Measurements from ENCODE around the gene C1orf226. TPM values are rescaled to one million over a fixed set of nuclear protein-coding genes. Genes with fewer than 3 reads are reported as not detected.

C1orf226 gene
- total and polyA plus RNA-seq, 2 experiments from 2014 or later, result 2.8 to 6.6 TPM

- Histone ChIP-seq H3K9me3 (ENCODE audit: low read depth) (no peaks in the 10 kb centered on the region), H3K27me3 (no peaks in the 10 kb centered on the region), H3K4me3 (no peak overlapping the region), H2AFZ (no peak overlapping the region), H3K36me3 (replicated peaks; ENCODE audit: insufficient read depth, low read depth) (no peaks in the 10 kb centered on the region), H3K4me1 (ENCODE audit: insufficient read depth) (peaks cover 4% of the 10 kb centered on the region), H3K79me2 (no peaks in the 10 kb centered on the region), H3K9me2 (replicated peaks; ENCODE audit: insufficient read depth) (no peaks in the 10 kb centered on the region), H3K27ac (peak overlapping the region; percentile 14), H3K4me2 (no peak overlapping the region), H4K20me1 (ENCODE audit: insufficient read depth, poor library complexity, severe bottlenecking) (no peaks in the 10 kb centered on the region)
- DNase-seq (ENCODE audit: low spot score), result no peak
- TF ChIP-seq EZH2phosphoT487 (IDR thresholded peaks at IDR 0.05; ENCODE audit: low read depth, severe bottlenecking, unreplicated experiment) (no peak), EZH2 (IDR thresholded peaks at IDR 0.05; ENCODE audit: borderline replicate concordance) (no peak), CTCF (IDR thresholded peaks at IDR 0.05; ENCODE audit: poor library complexity) (no peak)
- 91% methylated on average over 3 of the region's 3 CpGs for WGBS (ENCODE audit: low lambda C conversion rate, missing lambda C conversion rate)
These were observed 38.6 kb downstream of the C1orf226 start for GRCh38 chr1:162420120-162420519.

- Histone ChIP-seq H3K4me1 (ENCODE audit: insufficient read depth) (peaks cover 4% of the 10 kb centered on the region), H3K27ac (no peak overlapping the region), H3K9me2 (replicated peaks; ENCODE audit: insufficient read depth) (no peaks in the 10 kb centered on the region), H3K36me3 (replicated peaks; ENCODE audit: insufficient read depth, low read depth) (no peaks in the 10 kb centered on the region), H3K27me3 (no peaks in the 10 kb centered on the region), H2AFZ (no peak overlapping the region), H3K4me2 (no peak overlapping the region), H3K9me3 (ENCODE audit: low read depth) (no peaks in the 10 kb centered on the region), H4K20me1 (ENCODE audit: insufficient read depth, poor library complexity, severe bottlenecking) (no peaks in the 10 kb centered on the region), H3K4me3 (no peak overlapping the region), H3K79me2 (no peaks in the 10 kb centered on the region)
- WGBS (ENCODE audit: low lambda C conversion rate, missing lambda C conversion rate), result 52% methylated on average over 5 of the region's 5 CpGs
- DNase-seq (ENCODE audit: low spot score), result no peak
- no peak for TF ChIP-seq CTCF (IDR thresholded peaks at IDR 0.05; ENCODE audit: poor library complexity)
- no peak for TF ChIP-seq EZH2phosphoT487 (IDR thresholded peaks at IDR 0.05; ENCODE audit: low read depth, severe bottlenecking, unreplicated experiment)
- no peak for TF ChIP-seq EZH2 (IDR thresholded peaks at IDR 0.05; ENCODE audit: borderline replicate concordance)
These were observed 40.0 kb downstream of the C1orf226 start for GRCh38 chr1:162421258-162422164.

GRCh38 chr1:162422662-162423375 lies 41.3 kb downstream of the C1orf226 start:
- no peaks in the 10 kb centered on the region for H3K27me3 ChIP-seq
- no peaks in the 10 kb centered on the region for H3K9me2 ChIP-seq (replicated peaks; ENCODE audit: insufficient read depth)
- 87% methylated on average over 10 of the region's 10 CpGs for WGBS (ENCODE audit: low lambda C conversion rate, missing lambda C conversion rate)
- DNase-seq (ENCODE audit: low spot score), result no peak
- no peak overlapping the region for H3K4me2 ChIP-seq
- H4K20me1 ChIP-seq (ENCODE audit: insufficient read depth, poor library complexity, severe bottlenecking), result no peaks in the 10 kb centered on the region
- H3K9me3 ChIP-seq (ENCODE audit: low read depth), result no peaks in the 10 kb centered on the region
- H3K27ac ChIP-seq, result no peak overlapping the region
- H3K79me2 ChIP-seq, result no peaks in the 10 kb centered on the region
- H3K4me1 ChIP-seq (ENCODE audit: insufficient read depth), result peaks cover 4% of the 10 kb centered on the region
- TF ChIP-seq EZH2phosphoT487 (IDR thresholded peaks at IDR 0.05; ENCODE audit: low read depth, severe bottlenecking, unreplicated experiment) (no peak), EZH2 (IDR thresholded peaks at IDR 0.05; ENCODE audit: borderline replicate concordance) (no peak), CTCF (IDR thresholded peaks at IDR 0.05; ENCODE audit: poor library complexity) (no peak)
- no peaks in the 10 kb centered on the region for H3K36me3 ChIP-seq (replicated peaks; ENCODE audit: insufficient read depth, low read depth)
- no peak overlapping the region for H2AFZ ChIP-seq
- H3K4me3 ChIP-seq, result no peak overlapping the region

Data from hepatocyte (in vitro differentiated cells).